IPS-18c (cell line): ENCODE data around the gene EPG5.
"Not testable (repeated sequence)": the region's sequence is repeated elsewhere in the genome, so short reads cannot be mapped to it uniquely, and the experiment has no call there.

Experiments
- H3K4me3 ChIP-seq: 2 replicates; pipeline ENCODE4 v1.7.0; 2013; ENCODE audit warnings: low read depth, mild to moderate bottlenecking, low read length, moderate library complexity; ENCODE audit not compliant: insufficient read depth
- H3K9me3 ChIP-seq: one replicate; pipeline ENCODE4 v1.6.1; 2013; ENCODE audit warnings: mild to moderate bottlenecking, low read length, moderate library complexity; ENCODE audit not compliant: control insufficient read depth, insufficient read depth

The EPG5 gene

DNA sequence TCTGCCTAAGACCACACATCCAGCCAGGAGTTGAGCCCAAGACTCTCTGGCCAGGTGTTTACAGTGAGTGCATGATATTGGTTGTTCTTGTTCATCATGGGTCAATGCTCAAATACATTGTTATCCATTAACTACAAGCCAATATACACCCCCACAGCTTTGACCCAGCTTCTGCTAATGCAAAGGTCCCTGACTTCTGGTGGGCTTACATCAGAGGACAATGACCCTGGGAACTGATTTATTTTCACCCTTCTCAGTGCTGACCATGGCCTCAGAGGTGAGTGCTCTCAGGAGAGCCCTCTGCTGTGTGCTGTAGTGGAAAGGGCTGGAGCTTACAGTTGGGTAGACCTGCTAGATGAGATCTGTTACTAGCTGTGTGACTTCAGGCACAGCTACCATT is 152.4 kb downstream of the EPG5 start:
- not testable (repeated sequence) for H3K4me3 ChIP-seq, H3K9me3 ChIP-seq

- not testable (repeated sequence) for H3K4me3 ChIP-seq, H3K9me3 ChIP-seq
Observed at GRCh38 chr18:45807144-45807543, 160.0 kb downstream of the EPG5 start.

DNA sequence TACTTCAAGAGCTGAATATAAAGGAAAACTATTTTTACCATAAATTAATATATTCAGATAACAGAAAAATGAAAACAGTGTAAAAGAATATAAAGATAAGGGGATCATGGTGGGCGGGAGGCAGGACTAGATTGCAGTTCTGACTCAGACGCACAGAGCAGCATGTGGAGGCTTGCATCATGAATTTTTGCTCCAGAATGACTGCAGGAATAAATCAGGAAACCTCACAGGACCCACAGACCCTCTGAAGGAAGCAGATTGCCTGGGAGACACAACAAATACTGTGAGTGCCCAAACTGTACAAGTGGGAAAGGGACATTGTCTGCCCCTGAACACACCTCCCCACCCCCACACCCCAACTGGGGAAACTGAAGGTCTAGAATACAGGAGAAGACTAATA is 160.9 kb downstream of the EPG5 start:
- H3K9me3 ChIP-seq, result peaks cover 5% of the 10 kb centered on the region

DNA sequence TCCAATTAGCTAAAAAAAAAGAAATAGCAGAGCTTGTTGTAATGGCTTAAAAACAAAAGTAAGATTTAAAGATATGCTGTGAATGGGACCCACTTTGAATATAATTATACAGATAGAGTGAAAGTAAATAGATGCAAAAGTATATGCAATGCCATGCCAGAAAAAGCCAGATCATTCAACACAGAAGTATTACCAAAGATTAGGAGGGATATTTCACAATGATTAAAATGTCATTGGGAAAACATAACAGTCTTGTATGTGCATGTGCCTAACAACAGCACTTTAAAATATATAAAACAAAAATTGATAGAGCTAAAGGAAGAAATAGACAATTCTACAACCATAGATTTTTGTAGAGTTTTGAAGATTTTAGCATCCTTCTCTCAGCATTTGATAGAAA is 161.6 kb downstream of the EPG5 start:
- Histone ChIP-seq H3K9me3 (peaks cover 6% of the 10 kb centered on the region), H3K4me3 (no peak overlapping the region)

More for the DNA sequence above, 160.9 kb downstream of the EPG5 start:
- no peak overlapping the region for H3K4me3 ChIP-seq

DNA sequence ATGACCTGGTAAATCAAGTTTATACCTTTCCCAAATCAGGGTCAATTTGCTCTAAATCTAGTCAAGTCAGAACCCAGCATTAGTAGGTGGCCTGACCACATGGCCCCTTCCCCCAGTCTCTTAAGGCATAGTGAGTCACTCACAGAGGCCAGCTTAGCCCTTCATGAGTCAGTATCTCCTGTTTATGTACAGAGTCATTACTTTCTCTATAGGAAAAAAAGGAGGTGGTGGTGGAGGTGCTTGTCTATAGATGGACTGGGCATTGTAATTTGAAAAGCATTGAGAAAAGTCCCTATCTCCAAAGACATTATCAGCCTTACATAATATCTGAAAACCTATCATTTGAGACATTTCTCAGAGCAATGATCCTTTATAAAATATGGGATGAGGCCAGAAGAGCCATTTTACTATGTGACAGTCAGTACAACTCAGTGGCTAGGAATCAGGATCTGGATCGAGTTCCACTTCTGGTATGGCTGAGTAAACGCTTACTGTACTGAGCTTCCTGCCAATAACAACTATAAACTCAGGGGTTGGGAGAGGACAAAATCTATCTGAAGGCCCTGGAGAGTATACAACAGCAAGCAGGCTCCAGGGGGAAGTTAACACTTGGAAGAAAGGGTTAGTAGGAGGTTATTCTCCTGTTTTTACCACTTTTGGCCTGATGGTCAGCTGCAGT is 164.2 kb downstream of the EPG5 start:
- Histone ChIP-seq H3K9me3 (peaks cover 10% of the 10 kb centered on the region), H3K4me3 (no peak overlapping the region)

DNA sequence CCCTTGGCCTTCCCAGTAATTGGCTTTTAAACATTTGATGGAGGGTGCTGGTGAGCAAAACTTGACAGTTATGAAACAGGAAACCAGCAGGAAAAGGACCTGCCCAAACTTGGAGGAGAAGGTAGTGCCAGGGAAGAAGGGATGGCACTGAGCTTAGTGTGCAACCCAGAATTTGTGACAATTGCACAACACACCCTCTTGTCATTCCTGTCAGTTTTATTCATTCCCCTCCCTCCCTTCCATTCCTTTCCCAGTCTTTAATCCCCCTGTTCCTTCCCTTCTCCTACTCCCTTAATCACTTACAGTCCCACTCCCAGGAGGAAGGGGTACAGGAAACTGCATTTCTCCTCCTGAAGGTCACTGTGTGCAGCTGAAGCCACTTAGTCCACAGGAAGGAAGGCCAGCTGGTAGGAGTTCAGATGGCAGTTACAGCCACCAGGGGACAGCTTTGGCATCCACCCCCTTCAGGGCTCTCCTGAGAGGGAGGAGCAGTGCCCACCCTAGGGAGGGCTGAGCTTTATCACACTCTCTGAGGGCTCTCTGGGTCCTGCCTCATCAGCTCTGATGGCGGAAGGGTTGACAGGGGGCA is 165.6 kb downstream of the EPG5 start:
- H3K4me3 ChIP-seq, result no peak overlapping the region
- H3K9me3 ChIP-seq, result peaks cover 10% of the 10 kb centered on the region
